H9 (cell line): ENCODE measurements around the gene ATCAY. TPM values are rescaled to one million over a fixed set of nuclear protein-coding genes. Genes with fewer than 3 reads are reported as not detected.

Source experiments
- DNase-seq: peaks from one replicate; pipeline ENCODE4 v3.0.0-alpha.2; 2017
- H2AFZ ChIP-seq: one replicate; pipeline ENCODE4 v1.6.1; 2013; ENCODE audit warnings: mild to moderate bottlenecking, low read length, control low read depth, moderate library complexity
- H2AK5ac ChIP-seq: 2 replicates; pipeline ENCODE4 v1.6.1; 2013; ENCODE audit warnings: low read length, control low read depth, mixed read lengths; ENCODE audit not compliant: insufficient read length
- H2BK120ac ChIP-seq: one replicate; pipeline ENCODE4 v1.6.1; 2013; ENCODE audit warnings: low read depth, mild to moderate bottlenecking, low read length, control low read depth, inconsistent platforms; ENCODE audit not compliant: poor library complexity, severe bottlenecking
- H2BK12ac ChIP-seq: 2 replicates; pipeline ENCODE4 v1.6.1; 2013; ENCODE audit warnings: low read length, control low read depth, mixed read lengths, low read depth; ENCODE audit not compliant: insufficient read length
- H2BK15ac ChIP-seq: 2 replicates; pipeline ENCODE4 v1.6.1; 2013; ENCODE audit warnings: low read depth, low read length, control low read depth
- H2BK20ac ChIP-seq: one replicate; pipeline ENCODE4 v1.6.1; 2013; ENCODE audit warnings: low read depth, mild to moderate bottlenecking, low read length, control low read depth, inconsistent platforms; ENCODE audit not compliant: poor library complexity, severe bottlenecking
- H2BK5ac ChIP-seq: 2 replicates; pipeline ENCODE4 v1.6.1; 2013; ENCODE audit warnings: low read length, control low read depth, mixed read lengths; ENCODE audit not compliant: insufficient read length
- H3K14ac ChIP-seq: 2 replicates; pipeline ENCODE4 v1.6.1; 2013; ENCODE audit warnings: low read length, control low read depth; ENCODE audit not compliant: insufficient read depth
- H3K18ac ChIP-seq: 2 replicates; pipeline ENCODE4 v1.6.1; 2013; ENCODE audit warnings: low read depth, mild to moderate bottlenecking, mixed read lengths, low read length, control low read depth; ENCODE audit not compliant: insufficient read length
- H3K23ac ChIP-seq: 2 replicates; pipeline ENCODE4 v1.6.1; 2013; ENCODE audit warnings: low read length, control low read depth, mixed read lengths, low read depth; ENCODE audit not compliant: insufficient read length
- H3K23me2 ChIP-seq: 2 replicates; pipeline ENCODE4 v1.6.1; 2013; ENCODE audit warnings: low read depth, mild to moderate bottlenecking, mixed read lengths, low read length, control low read depth; ENCODE audit not compliant: insufficient read length, poor library complexity, severe bottlenecking
- H3K27ac ChIP-seq: 2 replicates; pipeline ENCODE4 v1.5.1; 2013; ENCODE audit warnings: low read length, control low read depth, mixed read lengths, low read depth; ENCODE audit not compliant: insufficient read length
- H3K27me3 ChIP-seq: 2 replicates; pipeline ENCODE4 v1.6.1; 2013; ENCODE audit warnings: low read length, control low read depth, inconsistent platforms; ENCODE audit not compliant: insufficient read depth
- H3K4ac ChIP-seq: 2 replicates; pipeline ENCODE4 v1.6.1; 2013; ENCODE audit warnings: low read depth, mild to moderate bottlenecking, control low read depth, inconsistent platforms, low read length, moderate library complexity
- H3K4me1 ChIP-seq: 2 replicates; pipeline ENCODE4 v1.6.1; 2013; ENCODE audit warnings: low read length, control low read depth, inconsistent platforms; ENCODE audit not compliant: insufficient read depth
- H3K4me2 ChIP-seq: 2 replicates; pipeline ENCODE4 v1.6.1; 2013; ENCODE audit warnings: low read length, control low read depth, mixed read lengths; ENCODE audit not compliant: insufficient read length, insufficient read depth
- H3K56ac ChIP-seq: 2 replicates; pipeline ENCODE4 v1.6.1; 2013; ENCODE audit warnings: low read depth, mild to moderate bottlenecking, mixed read lengths, low read length, control low read depth; ENCODE audit not compliant: insufficient read length
- H3K79me1 ChIP-seq: 2 replicates; pipeline ENCODE4 v1.6.1; 2013; ENCODE audit warnings: low read depth, mild to moderate bottlenecking, moderate library complexity, low read length, control low read depth, inconsistent platforms; ENCODE audit not compliant: insufficient read depth, poor library complexity, severe bottlenecking
- H3K79me2 ChIP-seq: 2 replicates; pipeline ENCODE4 v1.6.1; 2013; ENCODE audit warnings: low read length, control low read depth, inconsistent platforms; ENCODE audit not compliant: insufficient read depth
- H3K9ac ChIP-seq: 2 replicates; pipeline ENCODE4 v1.6.1; 2013; ENCODE audit warnings: low read length, control low read depth, mixed read lengths; ENCODE audit not compliant: insufficient read length; ENCODE audit errors: extremely low read depth
- H3K9me3 ChIP-seq: one replicate; pipeline ENCODE4 v1.6.1; 2013; ENCODE audit warnings: low read depth, low read length, inconsistent platforms; ENCODE audit not compliant: control insufficient read depth
- H3T11ph ChIP-seq: one replicate; pipeline ENCODE4 v1.6.1; 2013; ENCODE audit warnings: mild to moderate bottlenecking, low read length, control low read depth, inconsistent platforms
- H4K20me1 ChIP-seq: one replicate; pipeline ENCODE4 v1.6.1; 2013; ENCODE audit not compliant: control insufficient read depth, insufficient read length, insufficient read depth
- H4K5ac ChIP-seq: 2 replicates; pipeline ENCODE4 v1.6.1; 2013; ENCODE audit warnings: low read depth, mild to moderate bottlenecking, mixed read lengths, low read length, control low read depth; ENCODE audit not compliant: insufficient read length
- H4K8ac ChIP-seq: replicated peaks from 2 replicates; pipeline ENCODE4 v1.6.1; 2013; ENCODE audit warnings: low read length, control low read depth, mixed read lengths, low read depth; ENCODE audit not compliant: insufficient read length
- H4K91ac ChIP-seq: 2 replicates; pipeline ENCODE4 v1.6.1; 2013; ENCODE audit warnings: low read depth, mild to moderate bottlenecking, moderate library complexity, mixed read lengths, low read length, control low read depth; ENCODE audit not compliant: insufficient read length
- H3K27ac Mint-ChIP-seq, 3 experiments: 2 replicates in 2 of 3; 3 replicates in 1 of 3; pipeline ENCODE4 v1.8.0; 2020 to 2021; ENCODE audit warnings: mixed read lengths in 3 of 3, mild to moderate bottlenecking in 1 of 3, moderate library complexity in 1 of 3
- H3K27me3 Mint-ChIP-seq: 2 replicates; pipeline ENCODE4 v1.8.0; 2021; ENCODE audit warnings: low read depth, mild to moderate bottlenecking, moderate library complexity, mixed read lengths
- H3K36me3 Mint-ChIP-seq, 3 experiments: 2 replicates in 2 of 3; 3 replicates in 1 of 3; pipeline ENCODE4 v1.8.0; 2020 to 2021; ENCODE audit warnings: low read depth in 3 of 3, mixed read lengths in 3 of 3; ENCODE audit not compliant: insufficient read depth in 1 of 3
- H3K4me1 Mint-ChIP-seq, 2 experiments: 2 replicates each; pipeline ENCODE4 v1.8.0; 2020; ENCODE audit warnings: mixed read lengths in 2 of 2
- H3K4me3 Mint-ChIP-seq, 2 experiments: 2 replicates in 1 of 2; 3 replicates in 1 of 2; pipeline ENCODE4 v1.8.0; 2020 to 2021; ENCODE audit warnings: mild to moderate bottlenecking in 2 of 2, mixed read lengths in 2 of 2, moderate library complexity in 1 of 2
- H3K9me3 Mint-ChIP-seq, 2 experiments: 2 replicates in 1 of 2; 3 replicates in 1 of 2; pipeline ENCODE4 v1.8.0; 2020; ENCODE audit warnings: mild to moderate bottlenecking in 2 of 2, mixed read lengths in 2 of 2, moderate library complexity in 1 of 2
- WGBS: extraction: QIAGEN DNeasy Blood & Tissue Kit; methylation state at CpG from one replicate; pipeline ENCODE4 v1.1.7; 2013; ENCODE audit warnings: missing lambda C conversion rate, low lambda C conversion rate, mixed read lengths; ENCODE audit not compliant: insufficient read length; ENCODE audit errors: extremely low coverage; 5-methylcytosine and 5-hydroxymethylcytosine counted together
- total RNA-seq: library from RNA; stranded (reverse); gene quantifications from 2 replicates; pipeline ENCODE4 v1.2.1, GENCODE V29; 2021
- TF ChIP-seq, protein P1 (sequence below): fragments of 200-600 bp; sonication (generic); conservative IDR thresholded peaks from 3 replicates; pipeline ENCODE4 v1.8.0; 2021; ENCODE audit warnings: antibody characterized with exemption, mild to moderate bottlenecking

The ATCAY gene
- total RNA-seq, 1 experiment from 2014 or later, result 12.2 TPM

DNA sequence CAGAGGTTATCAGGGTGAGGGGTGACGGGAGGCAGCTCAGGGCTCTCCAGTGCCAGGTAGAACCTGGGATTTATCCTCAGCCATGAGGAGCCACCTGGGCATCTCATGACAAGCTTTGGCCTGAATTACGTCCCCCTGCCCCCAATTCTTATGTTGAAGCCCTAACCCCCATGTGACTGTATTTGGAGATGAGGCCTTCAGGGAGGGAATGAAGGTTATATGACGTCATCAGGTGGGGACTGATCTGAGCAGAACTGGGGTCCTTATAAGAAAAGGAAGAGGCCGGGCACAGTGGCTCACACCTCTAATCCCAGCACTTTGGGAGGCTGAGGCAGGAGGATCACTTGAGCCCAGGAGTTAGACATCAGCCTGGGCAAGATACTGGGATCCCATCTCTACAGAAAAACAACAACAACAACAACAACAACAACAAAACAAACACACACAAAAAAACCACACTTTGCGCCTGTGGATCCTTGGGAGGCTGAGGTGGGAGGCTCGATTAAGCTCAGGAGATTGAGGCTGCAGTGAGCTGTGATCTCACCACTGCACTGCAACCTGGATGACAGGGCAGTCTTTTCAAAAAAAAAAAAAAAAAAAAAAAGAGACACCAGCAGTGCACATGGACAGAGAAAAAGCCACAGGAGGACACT lies 30.0 kb upstream of the ATCAY start:
- Histone ChIP-seq H2BK20ac (no peak overlapping the region), H3K79me1 (no peaks in the 10 kb centered on the region), H3K4me1 (no peaks in the 10 kb centered on the region), H2BK120ac (no peak overlapping the region), H2BK5ac (no peak overlapping the region), H3K27ac (no peak overlapping the region), H3K4me2 (no peak overlapping the region), H4K8ac (no peak overlapping the region), H4K5ac (no peak overlapping the region), H2BK15ac (no peak overlapping the region), H3K4ac (no peak overlapping the region), H3K23ac (no peak overlapping the region), H3T11ph (no peak overlapping the region), H2AFZ (no peak overlapping the region), H3K23me2 (no peaks in the 10 kb centered on the region), H3K27me3 (no peaks in the 10 kb centered on the region), H4K91ac (no peak overlapping the region), H3K79me2 (no peaks in the 10 kb centered on the region), H3K14ac (no peak overlapping the region), H3K56ac (no peak overlapping the region), H4K20me1 (no peaks in the 10 kb centered on the region), H2BK12ac (no peak overlapping the region), H3K9me3 (peaks cover 28% of the 10 kb centered on the region), H3K18ac (no peak overlapping the region), H3K9ac (no peak overlapping the region), H2AK5ac (no peak overlapping the region)
- Mint-ChIP-seq H3K9me3 (peaks cover 34 to 44% of the 10 kb centered on the region in 2 experiments), H3K4me3 (no peak overlapping the region), H3K4me1 (no peaks in the 10 kb centered on the region), H3K27me3 (no peaks in the 10 kb centered on the region), H3K27ac (no peak overlapping the region; a peak in 1 of 7 replicates), H3K36me3 (peaks cover 36 to 50% (median 44%) of the 10 kb centered on the region in 3 experiments)
- no peak for DNase-seq
- WGBS, result no CpG with 5 or more reads among the region's 6 CpGs
- TF ChIP-seq, protein P1, sequence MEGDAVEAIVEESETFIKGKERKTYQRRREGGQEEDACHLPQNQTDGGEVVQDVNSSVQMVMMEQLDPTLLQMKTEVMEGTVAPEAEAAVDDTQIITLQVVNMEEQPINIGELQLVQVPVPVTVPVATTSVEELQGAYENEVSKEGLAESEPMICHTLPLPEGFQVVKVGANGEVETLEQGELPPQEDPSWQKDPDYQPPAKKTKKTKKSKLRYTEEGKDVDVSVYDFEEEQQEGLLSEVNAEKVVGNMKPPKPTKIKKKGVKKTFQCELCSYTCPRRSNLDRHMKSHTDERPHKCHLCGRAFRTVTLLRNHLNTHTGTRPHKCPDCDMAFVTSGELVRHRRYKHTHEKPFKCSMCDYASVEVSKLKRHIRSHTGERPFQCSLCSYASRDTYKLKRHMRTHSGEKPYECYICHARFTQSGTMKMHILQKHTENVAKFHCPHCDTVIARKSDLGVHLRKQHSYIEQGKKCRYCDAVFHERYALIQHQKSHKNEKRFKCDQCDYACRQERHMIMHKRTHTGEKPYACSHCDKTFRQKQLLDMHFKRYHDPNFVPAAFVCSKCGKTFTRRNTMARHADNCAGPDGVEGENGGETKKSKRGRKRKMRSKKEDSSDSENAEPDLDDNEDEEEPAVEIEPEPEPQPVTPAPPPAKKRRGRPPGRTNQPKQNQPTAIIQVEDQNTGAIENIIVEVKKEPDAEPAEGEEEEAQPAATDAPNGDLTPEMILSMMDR, result no peak
